GM21447 (cell line): ENCODE data around the gene RBFOX1.

ENCODE experiments used
- ATAC-seq: cut with Tn5 transposase; IDR thresholded peaks from one replicate; pipeline ENCODE4 v1.9.1; 2021; ENCODE audit not compliant: unreplicated experiment

RBFOX1 gene

DNA sequence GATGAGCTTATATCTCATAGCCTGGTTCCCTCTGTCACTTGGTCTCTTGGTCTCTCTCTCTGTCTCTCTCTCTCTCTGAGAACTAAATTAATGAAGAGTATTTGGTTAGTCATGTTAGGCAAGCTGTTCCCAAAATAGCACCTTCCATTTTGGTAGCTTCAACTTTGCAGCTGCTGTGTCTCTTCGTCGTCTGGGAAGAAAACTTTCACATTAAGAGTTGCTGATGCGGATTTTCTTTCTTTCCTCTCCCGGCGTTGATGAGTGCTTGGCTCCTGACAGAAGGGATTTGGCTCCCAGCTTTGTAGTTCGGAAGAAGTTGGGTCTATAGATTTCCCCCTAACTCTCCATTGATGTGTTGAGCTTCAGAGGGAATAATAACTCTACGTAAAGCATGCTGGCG lies at the start of gene RBFOX1:
Gene RBFOX1, plus strand, starts transcription at position 235 of the 400 bp plus-strand sequence.
- no peak for ATAC-seq

DNA sequence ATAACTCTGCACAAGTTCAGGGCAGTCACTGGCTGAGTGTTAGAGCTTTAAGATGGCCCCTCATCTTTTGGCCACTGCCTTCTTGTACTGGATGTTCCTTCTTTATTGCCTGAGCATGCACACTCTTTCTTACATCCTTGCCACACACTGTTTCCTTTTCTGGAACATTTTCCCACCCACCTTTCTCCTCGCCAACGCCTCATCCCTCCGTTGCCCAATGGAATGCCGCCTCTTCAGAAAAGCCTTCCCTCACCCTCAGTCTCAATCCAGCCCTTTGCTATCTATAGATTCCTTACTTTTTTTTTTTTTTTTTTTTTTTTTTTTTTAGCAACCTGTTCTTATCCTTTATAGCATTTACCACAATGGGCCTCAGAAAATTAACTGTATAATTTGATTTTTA lies 47.9 kb upstream of the RBFOX1 start:
- ATAC-seq: no peak

DNA sequence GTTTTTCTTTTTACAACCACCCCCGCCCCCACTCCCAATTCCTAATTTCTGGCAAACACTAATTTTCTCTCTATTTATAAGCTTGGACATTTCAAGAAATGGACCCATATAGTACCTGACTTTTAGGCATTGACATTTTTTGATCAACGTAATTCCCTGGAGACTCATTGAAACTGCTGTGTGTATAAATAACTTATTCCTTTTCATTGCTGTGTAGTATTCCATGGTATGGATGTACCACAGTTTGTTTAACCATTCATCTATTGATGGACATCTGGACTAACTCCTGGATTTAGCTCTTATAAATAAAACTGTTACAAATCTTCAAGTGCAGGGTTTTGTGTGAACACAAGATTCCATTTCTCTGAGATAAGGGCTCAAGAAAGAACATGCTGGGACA lies 47.1 kb upstream of the RBFOX1 start:
- no peak for ATAC-seq

DNA sequence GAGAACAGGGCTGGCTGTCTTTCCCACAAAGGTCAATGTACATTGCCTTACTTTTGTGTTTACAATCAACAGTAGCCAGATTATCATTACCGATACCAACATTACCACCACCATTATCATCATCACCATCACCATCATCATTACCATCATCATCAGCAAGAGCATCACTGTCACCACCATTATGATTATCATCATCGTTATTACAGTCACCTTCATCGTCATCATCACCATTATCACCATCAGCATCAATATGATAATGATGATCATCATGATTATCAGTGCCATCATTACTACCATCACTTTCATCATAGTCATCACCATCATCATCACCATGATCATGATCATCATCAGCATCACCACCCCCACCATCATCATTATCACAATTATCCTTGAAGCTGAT lies 43.3 kb upstream of the RBFOX1 start:
- no peak for ATAC-seq

DNA sequence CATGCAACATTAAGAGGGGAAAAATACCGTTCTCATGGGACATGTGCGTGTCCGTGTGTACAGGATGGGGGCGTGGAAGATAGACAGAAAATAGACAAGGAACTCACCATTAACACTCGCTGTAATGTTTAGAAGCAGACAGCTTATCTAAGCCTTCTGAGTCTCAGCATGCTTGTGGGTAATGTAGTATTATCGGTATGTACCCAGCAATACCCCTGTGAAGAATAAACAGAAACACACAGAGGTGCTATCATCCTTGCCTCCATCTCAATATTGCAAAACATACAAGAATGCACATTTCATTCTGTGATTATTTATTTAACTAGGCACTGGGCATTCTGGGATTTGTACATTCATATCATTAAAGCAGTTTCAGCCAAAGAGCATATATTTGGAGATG lies 42.0 kb upstream of the RBFOX1 start:
- ATAC-seq: no peak

DNA sequence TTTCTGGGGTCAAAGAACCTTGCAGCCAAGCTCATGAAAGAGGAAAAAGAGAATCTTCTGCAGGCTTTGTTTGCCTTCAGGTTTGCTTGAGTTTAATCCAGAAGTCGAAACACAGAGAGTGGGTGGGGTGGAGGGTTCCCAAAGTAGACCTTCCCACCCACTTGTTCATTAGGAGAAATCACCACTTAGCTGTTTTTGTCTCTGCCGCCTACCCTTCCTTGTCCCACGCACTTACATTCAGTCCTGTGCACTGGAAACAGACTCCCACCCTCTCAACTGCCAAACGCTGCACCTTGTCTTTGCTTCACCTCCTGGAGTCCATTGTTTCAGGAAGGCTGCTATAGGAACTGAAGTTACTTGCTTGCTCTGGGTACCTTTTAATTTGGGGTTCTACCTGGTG lies 38.6 kb upstream of the RBFOX1 start:
- ATAC-seq: no peak

DNA sequence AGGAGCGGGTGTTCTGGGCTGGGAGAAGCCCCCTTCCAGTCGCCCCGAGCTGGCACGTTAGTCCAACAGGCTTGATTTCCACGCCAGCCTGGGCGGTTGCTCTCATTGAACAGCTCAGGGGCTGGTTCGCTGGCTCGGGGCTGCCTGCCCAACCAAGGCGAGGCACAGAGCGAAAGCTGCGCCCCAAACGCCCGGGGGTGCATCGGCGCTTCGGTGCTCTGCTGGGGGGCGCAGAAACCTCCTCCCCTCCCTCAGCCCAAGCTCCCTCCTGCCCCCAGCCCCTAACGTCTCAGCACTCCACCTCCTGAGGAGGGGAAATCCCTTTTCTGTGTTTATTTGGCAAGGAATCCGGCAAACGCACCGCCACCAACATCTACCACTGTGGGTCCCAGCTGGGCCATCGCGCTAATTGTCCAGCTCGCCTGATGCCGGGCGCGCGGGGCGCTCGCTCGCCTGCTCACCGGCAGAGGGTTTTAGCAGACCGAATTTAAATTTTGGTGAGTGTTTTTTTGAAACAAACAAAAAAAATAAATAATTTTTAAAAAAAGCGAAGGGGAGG lies 29.5 kb upstream of the RBFOX1 start:
- ATAC-seq: no peak

DNA sequence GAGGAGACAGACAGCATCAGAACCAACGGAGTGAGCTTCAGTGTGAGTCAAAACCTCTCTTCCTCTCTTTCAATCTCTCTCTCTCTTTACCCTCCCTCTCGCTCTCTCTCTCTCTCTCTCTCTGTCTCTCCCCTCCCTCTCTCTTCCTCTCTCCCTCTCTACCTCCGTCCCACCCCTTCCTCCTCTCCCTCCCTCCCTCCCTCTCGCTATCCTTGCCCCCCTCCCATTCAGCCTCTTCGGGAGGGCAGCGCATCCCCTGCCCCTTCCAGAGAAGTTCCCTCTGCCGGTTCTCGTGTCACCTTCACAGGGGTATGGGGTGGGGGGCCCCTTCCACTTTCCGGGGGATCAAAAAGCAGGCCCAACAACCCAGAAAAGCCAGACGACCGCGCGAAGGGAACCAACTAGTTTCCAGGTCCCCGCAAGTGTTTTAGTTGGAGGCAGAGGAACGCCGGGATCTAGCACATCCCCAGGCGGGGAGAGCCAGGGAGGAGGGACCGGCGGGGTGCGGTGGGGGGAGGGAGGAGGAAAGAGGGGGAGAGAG lies 28.9 kb upstream of the RBFOX1 start:
- no peak for ATAC-seq

DNA sequence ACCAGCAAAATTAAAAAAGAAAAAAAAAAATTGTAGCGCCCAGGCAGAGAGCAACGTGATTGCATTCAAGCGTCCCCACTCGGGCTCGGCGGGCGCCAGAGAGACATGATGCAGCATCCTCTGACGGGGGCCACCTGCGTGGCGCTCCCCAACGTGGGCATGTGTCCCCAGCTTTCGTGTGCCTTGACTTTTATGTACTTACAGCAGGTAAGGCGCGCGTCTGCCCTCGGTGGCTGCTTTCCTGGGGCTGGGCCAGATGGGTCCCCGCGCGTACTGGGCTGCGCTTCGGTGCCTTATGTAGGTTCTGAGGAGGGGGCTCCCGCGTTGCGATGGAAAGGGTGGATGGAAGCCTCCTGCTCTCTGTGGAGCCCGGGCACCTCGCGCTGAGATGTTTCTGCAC lies 28.4 kb upstream of the RBFOX1 start:
- no peak for ATAC-seq

DNA sequence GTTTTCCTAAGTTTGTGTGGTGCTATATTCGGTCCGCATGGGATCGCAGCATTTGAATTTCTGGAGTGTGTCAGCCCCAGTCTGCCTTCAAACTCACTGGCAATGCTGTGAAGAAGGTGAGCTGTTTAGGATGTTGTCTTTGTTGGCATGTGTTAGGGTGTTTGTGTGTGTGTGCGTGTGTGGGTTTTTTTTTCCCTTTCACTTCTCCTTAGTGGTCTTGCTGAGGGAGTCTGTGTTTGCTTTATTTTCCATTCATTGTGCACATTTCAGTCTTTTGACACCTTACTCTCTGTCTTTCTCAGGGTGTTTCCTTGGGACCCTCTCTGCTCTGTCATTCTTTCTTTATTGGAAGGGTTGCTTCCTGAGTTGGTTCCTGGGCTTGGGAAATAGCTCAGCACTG lies 27.7 kb upstream of the RBFOX1 start:
- ATAC-seq: no peak

DNA sequence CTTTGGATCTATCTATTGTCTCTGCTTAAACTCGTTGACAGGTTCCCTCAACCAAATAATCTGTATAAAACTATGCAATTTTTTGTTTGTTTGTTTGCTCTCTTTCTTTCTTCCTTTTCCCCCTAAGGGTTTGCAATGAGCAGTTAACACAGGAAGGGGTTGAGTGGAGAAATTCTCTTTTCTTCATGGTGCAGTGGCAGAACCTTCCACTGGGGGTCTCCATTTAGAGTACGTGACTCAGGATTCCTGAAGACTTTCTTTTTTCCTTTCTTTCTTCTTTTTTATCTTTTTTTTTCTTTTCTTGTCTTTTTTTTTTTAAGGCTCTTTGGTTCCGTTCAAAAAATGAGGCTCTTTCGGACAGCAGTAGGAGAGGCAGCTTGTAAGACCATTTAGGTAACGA lies 19.5 kb upstream of the RBFOX1 start:
- ATAC-seq: no peak

DNA sequence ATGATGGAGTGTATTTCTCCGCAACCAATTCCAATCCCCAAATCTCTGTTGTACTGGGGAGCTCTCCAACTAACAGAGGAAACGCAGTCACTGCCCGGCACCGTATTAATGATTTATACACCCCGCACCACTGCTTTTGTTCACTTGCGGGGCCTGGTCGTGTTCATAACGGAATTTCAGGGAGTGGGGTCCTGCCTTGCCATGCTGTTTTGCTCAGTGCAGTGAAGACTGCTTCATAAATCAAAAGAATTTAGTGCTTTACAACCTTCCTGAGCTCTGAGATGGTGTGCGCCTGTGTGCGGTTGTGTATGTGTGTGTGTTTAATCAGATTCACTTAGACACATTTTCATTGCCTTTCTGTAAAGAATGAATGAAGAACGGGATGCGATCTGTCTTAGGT lies 18.5 kb upstream of the RBFOX1 start:
- no peak for ATAC-seq

DNA sequence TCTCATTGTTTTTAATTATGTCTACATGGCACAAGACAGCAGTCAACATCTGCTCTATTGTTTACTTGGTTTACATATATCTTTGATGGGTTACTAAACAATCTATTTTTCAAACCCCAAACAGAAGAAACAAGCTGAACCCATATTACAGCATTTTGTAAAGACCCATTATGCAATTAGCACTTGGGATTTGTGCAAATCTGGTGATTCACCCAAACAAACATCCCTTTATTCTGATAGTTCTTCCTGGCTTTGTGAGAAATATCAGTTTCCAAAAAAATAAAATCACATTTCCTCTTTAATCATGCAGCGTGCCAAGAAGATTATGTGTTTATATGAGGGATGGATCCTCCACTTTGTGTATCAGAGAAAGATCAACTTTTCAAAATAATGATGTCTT lies 16.8 kb upstream of the RBFOX1 start:
- no peak for ATAC-seq

DNA sequence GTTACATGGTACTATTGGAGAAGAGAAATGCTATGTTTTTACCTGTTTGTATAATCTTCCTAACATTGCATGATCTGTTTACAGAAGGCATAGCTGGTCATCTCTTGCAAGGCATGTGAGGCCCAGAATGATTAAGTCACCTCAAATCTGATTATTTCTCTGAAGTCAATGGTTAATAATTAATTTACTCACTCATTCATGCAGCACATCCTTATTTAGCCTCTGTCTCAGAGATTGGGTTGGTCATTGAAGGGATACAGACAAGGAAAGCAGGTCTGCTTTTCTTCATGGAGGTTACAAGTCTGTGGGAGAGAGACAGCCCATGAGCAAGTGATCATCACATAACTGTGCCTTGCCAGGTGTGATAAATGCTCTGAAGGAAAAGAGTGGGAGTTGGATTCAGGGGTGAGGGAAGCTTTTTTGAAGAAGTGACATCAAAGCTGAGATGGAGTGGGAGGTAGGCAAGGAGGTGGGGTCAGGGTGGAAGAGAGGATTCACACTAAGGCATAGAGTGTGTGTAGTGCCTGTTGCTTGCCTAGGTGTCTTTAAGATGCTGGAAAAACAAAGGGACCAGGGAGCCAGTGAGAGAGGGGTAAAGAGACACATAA lies 16.3 kb upstream of the RBFOX1 start:
- no peak for ATAC-seq

DNA sequence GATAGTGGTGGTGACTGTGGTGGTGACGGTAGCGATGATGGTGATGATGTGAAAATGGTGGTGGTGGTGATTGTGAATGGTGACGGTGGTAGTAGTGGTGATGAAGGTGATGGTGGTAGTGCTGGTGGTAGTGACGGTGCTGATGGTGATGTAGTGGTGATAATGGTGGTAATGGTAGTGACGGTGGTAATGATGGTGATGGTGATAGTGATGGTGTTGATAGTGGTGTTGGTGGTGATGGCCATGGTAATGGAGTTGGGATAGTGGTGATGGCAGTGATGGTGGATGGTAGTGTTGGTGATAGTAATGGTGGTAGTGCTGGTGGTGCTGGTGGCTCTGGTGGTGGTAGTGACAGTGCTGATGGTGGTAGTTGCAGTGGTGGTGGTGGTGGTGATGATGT lies 14.7 kb upstream of the RBFOX1 start:
- ATAC-seq: no peak

DNA sequence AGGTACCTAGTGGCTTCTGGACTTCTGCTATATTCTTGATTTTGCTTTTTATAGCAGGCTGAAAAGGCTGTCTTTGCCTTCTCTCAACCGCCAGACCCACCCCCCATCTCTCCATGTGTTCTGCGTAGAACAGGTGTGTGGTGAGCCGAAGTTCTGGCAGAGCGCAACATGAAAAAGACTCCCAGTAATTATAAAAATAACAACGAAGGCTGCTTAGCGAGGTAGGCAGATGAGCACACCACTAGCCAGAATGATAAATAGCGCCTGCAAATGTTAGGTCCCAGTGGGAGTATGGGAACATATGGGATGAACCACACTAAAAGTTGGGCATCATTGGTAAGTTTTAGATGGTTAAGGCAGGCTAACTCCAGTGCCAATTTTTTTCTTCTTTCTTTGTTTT lies 14.0 kb upstream of the RBFOX1 start:
- ATAC-seq: no peak

DNA sequence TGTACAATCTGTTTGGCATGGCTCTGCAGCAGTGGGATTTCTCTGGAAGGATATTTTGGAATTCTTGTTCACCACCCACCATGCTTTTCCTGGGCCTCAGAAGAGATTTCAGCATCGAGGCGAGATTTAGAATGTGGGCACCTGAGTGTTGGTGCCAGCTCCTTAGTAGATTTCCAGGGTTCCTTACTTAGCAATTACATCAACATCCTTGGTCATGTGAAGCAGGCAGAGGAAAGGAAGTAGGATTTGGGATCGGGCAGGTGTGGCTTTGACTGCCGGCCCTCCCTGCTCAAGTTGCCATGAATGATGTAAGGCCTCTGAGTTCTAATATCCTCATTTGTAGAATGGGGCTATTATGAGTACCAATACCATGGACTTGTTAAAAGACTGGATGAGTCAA lies 13.1 kb upstream of the RBFOX1 start:
- no peak for ATAC-seq

DNA sequence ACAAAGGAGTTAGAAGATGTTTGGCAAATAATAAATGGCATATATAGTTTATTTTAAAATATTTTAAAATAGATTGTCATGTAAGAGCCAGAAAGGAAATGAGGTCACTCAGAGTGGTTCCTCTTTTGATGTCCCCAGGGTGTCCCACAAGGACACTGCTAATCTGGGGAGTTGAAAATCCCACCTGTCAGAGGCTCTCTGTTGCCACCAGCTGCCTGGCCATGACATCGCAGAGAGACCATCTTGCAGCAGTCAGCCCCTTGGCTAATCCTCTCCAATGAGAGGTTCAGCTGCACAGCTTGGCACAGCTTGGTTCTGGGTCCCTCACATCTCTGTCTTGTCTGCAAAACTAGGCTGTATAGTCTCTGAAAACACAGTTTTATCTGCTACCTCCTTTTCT lies 11.0 kb upstream of the RBFOX1 start:
- no peak for ATAC-seq

DNA sequence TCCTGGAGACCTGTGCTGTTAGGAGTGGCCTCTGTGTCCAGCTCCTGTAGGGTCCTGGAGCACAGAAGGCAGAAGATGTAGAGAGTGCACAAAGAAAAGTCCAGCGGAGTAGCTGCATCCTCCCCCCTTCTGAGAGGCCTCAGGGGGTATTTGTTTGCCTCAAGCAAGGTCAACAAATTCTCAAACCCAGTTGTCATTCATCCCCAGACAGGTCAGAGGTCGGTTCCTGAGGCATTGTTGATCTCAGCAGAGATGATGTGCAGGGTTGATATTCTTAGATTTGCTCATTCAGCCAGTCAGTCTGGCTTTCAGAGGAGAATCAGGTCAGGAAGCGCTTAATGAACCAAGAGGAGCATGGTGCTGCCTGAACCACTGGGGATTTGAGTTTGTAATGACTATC lies 8.3 kb upstream of the RBFOX1 start:
- ATAC-seq: no peak

DNA sequence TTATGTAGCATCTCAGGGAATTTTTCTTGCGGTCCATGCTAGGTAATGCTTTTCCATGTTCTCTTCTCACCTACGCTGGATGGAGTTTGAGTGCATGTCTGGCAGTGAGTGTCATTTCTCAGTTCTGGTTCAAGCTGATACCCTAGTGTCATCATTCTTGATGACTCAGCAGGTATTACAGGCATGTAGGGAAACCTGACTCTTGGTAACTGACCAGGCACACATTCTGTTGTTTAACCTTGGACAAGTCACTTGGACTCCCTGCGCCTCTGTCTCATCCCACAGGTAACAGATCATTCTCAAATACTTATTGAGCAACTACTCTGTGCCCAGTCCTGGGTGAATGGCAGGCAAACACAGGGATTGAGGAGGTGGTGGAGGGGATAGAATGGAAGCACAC lies 6.8 kb upstream of the RBFOX1 start:
- no peak for ATAC-seq

DNA sequence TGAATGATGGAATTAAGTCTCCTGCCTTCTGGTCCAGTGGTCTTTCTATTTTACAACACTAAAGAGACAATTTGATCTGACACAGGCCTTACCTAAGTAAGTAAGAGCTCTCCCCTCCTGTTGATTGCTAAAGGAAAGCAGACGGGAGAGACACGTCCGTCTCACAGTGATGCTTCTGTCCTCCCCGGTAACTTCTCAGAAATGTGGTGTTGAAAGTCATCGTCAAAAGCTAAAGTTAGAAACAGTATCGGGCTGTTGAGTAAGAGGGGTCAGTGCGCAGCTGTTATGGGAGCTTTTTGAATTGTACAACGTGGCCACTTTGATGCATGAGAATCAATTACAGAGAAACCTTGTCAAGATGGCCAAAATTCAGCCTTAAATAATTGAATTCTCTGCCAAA lies 1.9 kb upstream of the RBFOX1 start:
- ATAC-seq: no peak

DNA sequence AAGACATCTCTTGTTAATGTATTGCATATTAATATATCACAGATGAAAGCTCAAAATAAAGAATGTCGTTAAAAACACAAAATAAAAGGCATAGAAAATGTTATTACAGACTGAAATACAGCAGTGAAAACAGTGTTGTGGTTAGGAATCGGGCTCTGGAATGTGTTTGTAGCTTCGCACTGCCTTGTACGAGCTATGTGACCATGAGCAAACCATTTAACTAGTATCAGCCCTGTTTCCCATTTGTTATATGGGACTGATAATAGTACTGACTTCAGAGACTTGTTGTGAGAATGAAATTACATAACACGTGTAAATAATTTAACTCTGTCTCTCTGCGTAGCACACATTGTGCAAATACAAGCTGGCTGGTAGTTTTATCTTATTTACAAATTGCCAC lies 648 bp upstream of the RBFOX1 start:
- ATAC-seq: no peak

DNA sequence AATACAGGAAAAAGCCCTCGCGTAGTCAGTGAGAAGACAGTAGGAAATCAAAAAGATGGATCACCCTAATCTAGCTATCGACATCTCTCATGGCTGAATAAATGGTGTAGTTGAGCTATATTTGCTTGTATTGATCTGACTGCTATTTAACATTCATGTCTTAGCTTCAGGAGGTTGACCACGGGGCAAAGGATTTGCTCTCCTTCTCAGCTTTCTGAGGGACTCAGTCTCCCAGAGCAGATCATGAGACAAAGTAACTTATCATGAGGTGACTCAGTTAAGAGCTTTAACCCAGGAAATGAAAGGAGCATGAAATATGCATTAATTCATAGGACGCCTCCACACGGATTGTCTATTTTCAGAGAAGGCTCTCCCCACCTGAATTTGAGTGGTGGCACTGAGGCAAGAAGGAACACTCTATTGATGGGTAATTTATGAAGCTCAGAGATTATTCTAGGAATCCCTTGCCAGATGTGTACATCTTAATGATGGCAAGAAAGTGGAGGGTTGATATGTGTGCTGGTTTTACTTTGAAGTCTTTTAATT lies 608 bp downstream of the RBFOX1 start:
- no peak for ATAC-seq
